ENCODE results near the gene NPRL2. TPM values are rescaled to one million over a fixed set of nuclear protein-coding genes. Genes with fewer than 3 reads are reported as not detected.

NPRL2 gene
- total RNA-seq, 1 experiment from 2014 or later: 27.3 TPM

GRCh38 chr3:50374363-50375257 lies 24.0 kb upstream of the NPRL2 start:
- in situ Hi-C loops (cut with HindIII; ENCODE audit: low sequenced_read_pairs): no loop called here
- no peak for DNase-seq (ENCODE audit: low spot score)

GRCh38 chr3:50373146-50374051 lies 22.8 kb upstream of the NPRL2 start:
- DNase-seq (ENCODE audit: low spot score): no peak
- in situ Hi-C loops (cut with HindIII; ENCODE audit: low sequenced_read_pairs): no loop called here

- in situ Hi-C loops (cut with HindIII; ENCODE audit: low sequenced_read_pairs): no loop called here
- DNase-seq (ENCODE audit: low spot score): no peak
Observed at GRCh38 chr3:50372349-50372748, 21.8 kb upstream of the NPRL2 start.

GRCh38 chr3:50371133-50371685 lies 20.6 kb upstream of the NPRL2 start:
- in situ Hi-C loops (cut with HindIII; ENCODE audit: low sequenced_read_pairs): no loop called here
- no peak for DNase-seq (ENCODE audit: low spot score)

GRCh38 chr3:50370594-50370993 lies 20.0 kb upstream of the NPRL2 start:
- no peak for DNase-seq (ENCODE audit: low spot score)

GRCh38 chr3:50369012-50369670 lies 18.6 kb upstream of the NPRL2 start:
- in situ Hi-C loops (cut with HindIII; ENCODE audit: low sequenced_read_pairs): no loop called here
- DNase-seq (ENCODE audit: low spot score): no peak

More at GRCh38 chr3:50370594-50370993, 20.0 kb upstream of the NPRL2 start:
- in situ Hi-C loops (cut with HindIII; ENCODE audit: low sequenced_read_pairs): no loop called here

GRCh38 chr3:50365842-50366220 lies 15.3 kb upstream of the NPRL2 start:
- in situ Hi-C loops (cut with HindIII; ENCODE audit: low sequenced_read_pairs): no loop called here
- no peak for DNase-seq (ENCODE audit: low spot score)

- in situ Hi-C loops (cut with HindIII; ENCODE audit: low sequenced_read_pairs): no loop called here
- DNase-seq (ENCODE audit: low spot score): peak; percentile 26
Observed at GRCh38 chr3:50365080-50365841, 14.7 kb upstream of the NPRL2 start.

- DNase-seq (ENCODE audit: low spot score): no peak
- in situ Hi-C loops (cut with HindIII; ENCODE audit: low sequenced_read_pairs): no loop called here
Observed at GRCh38 chr3:50364573-50365079, 14.1 kb upstream of the NPRL2 start.

GRCh38 chr3:50359760-50360110 lies 9.2 kb upstream of the NPRL2 start:
- in situ Hi-C loops (cut with HindIII; ENCODE audit: low sequenced_read_pairs): loop anchor here (10.0 kb wide), 2 partner anchors 95 to 175 kb away; partner anchors contain the start of gene SEMA3B
- no peak for DNase-seq (ENCODE audit: low spot score)

- in situ Hi-C loops (cut with HindIII; ENCODE audit: low sequenced_read_pairs): loop anchor here (10.0 kb wide), 2 partner anchors 94 to 176 kb away; partner anchors contain the start of gene SEMA3B
- DNase-seq (ENCODE audit: low spot score): peak; percentile 100
Observed at GRCh38 chr3:50358911-50359759, 8.6 kb upstream of the NPRL2 start, which contains the start of gene TMEM115. Gene TMEM115 (minus strand): TSS chr3:50359521. CDS start chr3:50359063, 458 bp downstream.

GRCh38 chr3:50358355-50358910 lies 7.9 kb upstream of the NPRL2 start:
- in situ Hi-C loops (cut with HindIII; ENCODE audit: low sequenced_read_pairs): loop anchor here (10.0 kb wide), 2 partner anchors 94 to 176 kb away; partner anchors contain the start of gene SEMA3B
- no peak for DNase-seq (ENCODE audit: low spot score)

GRCh38 chr3:50357481-50357880 lies 6.9 kb upstream of the NPRL2 start:
- in situ Hi-C loops (cut with HindIII; ENCODE audit: low sequenced_read_pairs): loop anchor here (10.0 kb wide), 2 partner anchors 93 to 177 kb away; partner anchors contain the start of gene SEMA3B
- no peak for DNase-seq (ENCODE audit: low spot score)

- DNase-seq (ENCODE audit: low spot score): peak; percentile 32
- in situ Hi-C loops (cut with HindIII; ENCODE audit: low sequenced_read_pairs): loop anchor here (10.0 kb wide), 2 partner anchors 92 to 178 kb away; partner anchors contain the start of gene SEMA3B
Observed at GRCh38 chr3:50356553-50356952, 6.0 kb upstream of the NPRL2 start.

- no peak for DNase-seq (ENCODE audit: low spot score)
- in situ Hi-C loops (cut with HindIII; ENCODE audit: low sequenced_read_pairs): loop anchor here (10.0 kb wide), 2 partner anchors 91 to 179 kb away; partner anchors contain the start of gene SEMA3B
Observed at GRCh38 chr3:50355829-50356552, 5.4 kb upstream of the NPRL2 start.

- in situ Hi-C loops (cut with HindIII; ENCODE audit: low sequenced_read_pairs): loop anchor here (10.0 kb wide), 2 partner anchors 90 to 180 kb away; partner anchors contain the start of gene SEMA3B
Observed at GRCh38 chr3:50354850-50355249, 4.3 kb upstream of the NPRL2 start.

More at GRCh38 chr3:50354850-50355249, 4.3 kb upstream of the NPRL2 start:
- no peak for DNase-seq (ENCODE audit: low spot score)
